ENCODE results near the gene NPAS3.

Gene NPAS3

DNA sequence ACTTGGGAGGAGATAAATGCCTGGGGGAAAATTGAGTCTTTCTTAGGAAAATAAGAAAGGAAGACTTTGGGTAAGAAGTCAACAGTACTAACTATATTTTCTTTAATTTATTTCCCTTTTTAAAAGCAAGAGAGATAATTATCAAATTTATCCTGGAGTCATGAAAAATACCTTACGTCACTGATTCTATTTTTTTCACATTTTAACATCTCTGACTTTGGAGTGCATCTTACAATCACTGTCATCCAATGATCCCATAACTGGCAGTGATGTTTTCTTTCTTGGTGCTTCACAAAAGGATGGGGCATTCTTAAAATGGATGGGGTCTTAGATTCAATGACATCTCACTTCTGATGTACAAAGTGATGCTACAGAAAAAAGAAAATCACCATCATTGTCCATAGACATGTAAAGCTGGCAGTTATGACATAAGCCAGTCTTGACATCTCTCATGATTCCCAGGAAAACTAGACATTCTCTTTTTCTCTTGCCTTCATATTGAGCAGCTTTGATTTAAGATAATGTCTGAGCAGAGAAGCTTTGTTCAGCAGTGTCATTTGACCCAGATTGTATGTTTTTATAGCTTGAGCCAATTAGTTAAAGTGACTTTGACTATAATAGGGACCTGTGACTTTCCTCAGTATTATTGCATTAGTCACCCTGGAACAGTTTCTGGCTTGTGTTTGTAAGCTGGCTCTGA is 776.0 kb downstream of the NPAS3 start (continued):
- TF ChIP-seq ZNF624 (tag by site-specific recombination; IDR thresholded peaks at IDR 0.05), result no peak
- 0 out of 2 replicates have a peak, but pooled peaks have one; percentile 14 for TF ChIP-seq OSR2 (tag by site-specific recombination; IDR thresholded peaks at IDR 0.05)
- TF ChIP-seq HOXD13 (CRISPR knock-in tag; IDR thresholded peaks at IDR 0.05; ENCODE audit: borderline replicate concordance), result peak; percentile 39; the same call in 1 of the 2 replicates
- TF ChIP-seq, protein P1, sequence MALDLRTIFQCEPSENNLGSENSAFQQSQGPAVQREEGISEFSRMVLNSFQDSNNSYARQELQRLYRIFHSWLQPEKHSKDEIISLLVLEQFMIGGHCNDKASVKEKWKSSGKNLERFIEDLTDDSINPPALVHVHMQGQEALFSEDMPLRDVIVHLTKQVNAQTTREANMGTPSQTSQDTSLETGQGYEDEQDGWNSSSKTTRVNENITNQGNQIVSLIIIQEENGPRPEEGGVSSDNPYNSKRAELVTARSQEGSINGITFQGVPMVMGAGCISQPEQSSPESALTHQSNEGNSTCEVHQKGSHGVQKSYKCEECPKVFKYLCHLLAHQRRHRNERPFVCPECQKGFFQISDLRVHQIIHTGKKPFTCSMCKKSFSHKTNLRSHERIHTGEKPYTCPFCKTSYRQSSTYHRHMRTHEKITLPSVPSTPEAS (tag by site-specific recombination; IDR thresholded peaks at IDR 0.05), result no peak
- no peak for TF ChIP-seq ZNF366 (tag by site-specific recombination; conservative IDR thresholded peaks at IDR 0.05)

DNA sequence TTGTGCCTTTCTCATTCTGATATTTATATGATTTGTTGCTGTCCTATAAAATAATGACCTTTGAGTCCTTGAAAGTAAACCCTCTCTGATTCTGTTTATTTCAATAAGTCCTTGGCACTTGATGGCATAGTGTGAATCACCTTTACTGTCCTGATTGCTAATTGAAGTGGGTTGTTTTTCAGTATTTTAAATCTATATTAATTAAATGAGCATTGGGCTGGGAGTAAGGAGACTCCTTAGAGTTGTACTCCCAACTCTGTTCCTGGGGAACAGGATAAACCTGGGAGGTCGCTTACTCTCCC is 776.5 kb downstream of the NPAS3 start:
- TF ChIP-seq WT1 (tag by site-specific recombination; IDR thresholded peaks at IDR 0.05) (peak; percentile 93), ZBTB1 (tag by site-specific recombination; IDR thresholded peaks at IDR 0.05) (no peak), ZNF335 (tag by site-specific recombination; conservative IDR thresholded peaks at IDR 0.05) (0 out of 2 replicates have a peak, but pooled peaks have one; percentile 25), ZNF621 (tag by site-specific recombination; IDR thresholded peaks at IDR 0.05) (no peak), ZNF16 (tag by site-specific recombination; IDR thresholded peaks at IDR 0.05; ENCODE audit: low read depth) (no peak)
- TF ChIP-seq, protein P2, sequence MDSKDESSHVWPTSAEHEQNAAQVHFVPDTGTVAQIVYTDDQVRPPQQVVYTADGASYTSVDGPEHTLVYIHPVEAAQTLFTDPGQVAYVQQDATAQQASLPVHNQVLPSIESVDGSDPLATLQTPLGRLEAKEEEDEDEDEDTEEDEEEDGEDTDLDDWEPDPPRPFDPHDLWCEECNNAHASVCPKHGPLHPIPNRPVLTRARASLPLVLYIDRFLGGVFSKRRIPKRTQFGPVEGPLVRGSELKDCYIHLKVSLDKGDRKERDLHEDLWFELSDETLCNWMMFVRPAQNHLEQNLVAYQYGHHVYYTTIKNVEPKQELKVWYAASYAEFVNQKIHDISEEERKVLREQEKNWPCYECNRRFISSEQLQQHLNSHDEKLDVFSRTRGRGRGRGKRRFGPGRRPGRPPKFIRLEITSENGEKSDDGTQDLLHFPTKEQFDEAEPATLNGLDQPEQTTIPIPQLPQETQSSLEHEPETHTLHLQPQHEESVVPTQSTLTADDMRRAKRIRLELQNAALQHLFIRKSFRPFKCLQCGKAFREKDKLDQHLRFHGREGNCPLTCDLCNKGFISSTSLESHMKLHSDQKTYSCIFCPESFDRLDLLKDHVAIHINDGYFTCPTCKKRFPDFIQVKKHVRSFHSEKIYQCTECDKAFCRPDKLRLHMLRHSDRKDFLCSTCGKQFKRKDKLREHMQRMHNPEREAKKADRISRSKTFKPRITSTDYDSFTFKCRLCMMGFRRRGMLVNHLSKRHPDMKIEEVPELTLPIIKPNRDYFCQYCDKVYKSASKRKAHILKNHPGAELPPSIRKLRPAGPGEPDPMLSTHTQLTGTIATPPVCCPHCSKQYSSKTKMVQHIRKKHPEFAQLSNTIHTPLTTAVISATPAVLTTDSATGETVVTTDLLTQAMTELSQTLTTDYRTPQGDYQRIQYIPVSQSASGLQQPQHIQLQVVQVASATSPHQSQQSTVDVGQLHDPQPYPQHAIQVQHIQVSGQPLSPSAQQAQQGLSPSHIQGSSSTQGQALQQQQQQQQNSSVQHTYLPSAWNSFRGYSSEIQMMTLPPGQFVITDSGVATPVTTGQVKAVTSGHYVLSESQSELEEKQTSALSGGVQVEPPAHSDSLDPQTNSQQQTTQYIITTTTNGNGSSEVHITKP (tag by site-specific recombination; IDR thresholded peaks at IDR 0.05), result no peak
- TF ChIP-seq, protein P3, sequence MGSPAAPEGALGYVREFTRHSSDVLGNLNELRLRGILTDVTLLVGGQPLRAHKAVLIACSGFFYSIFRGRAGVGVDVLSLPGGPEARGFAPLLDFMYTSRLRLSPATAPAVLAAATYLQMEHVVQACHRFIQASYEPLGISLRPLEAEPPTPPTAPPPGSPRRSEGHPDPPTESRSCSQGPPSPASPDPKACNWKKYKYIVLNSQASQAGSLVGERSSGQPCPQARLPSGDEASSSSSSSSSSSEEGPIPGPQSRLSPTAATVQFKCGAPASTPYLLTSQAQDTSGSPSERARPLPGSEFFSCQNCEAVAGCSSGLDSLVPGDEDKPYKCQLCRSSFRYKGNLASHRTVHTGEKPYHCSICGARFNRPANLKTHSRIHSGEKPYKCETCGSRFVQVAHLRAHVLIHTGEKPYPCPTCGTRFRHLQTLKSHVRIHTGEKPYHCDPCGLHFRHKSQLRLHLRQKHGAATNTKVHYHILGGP (tag by site-specific recombination; IDR thresholded peaks at IDR 0.05), result 0 out of 2 replicates have a peak, but pooled peaks have one; percentile 9
- TF ChIP-seq, protein P4, sequence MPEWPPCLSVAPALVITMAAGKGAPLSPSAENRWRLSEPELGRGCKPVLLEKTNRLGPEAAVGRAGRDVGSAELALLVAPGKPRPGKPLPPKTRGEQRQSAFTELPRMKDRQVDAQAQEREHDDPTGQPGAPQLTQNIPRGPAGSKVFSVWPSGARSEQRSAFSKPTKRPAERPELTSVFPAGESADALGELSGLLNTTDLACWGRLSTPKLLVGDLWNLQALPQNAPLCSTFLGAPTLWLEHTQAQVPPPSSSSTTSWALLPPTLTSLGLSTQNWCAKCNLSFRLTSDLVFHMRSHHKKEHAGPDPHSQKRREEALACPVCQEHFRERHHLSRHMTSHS (tag by site-specific recombination; IDR thresholded peaks at IDR 0.05), result no peak
- ChIA-PET CTCF (no interaction called here), POLR2A (no interaction called here)
- Histone ChIP-seq H3K4me3 (ENCODE audit: low read depth, low read length) (no peak overlapping the region), H3K27ac (ENCODE audit: extremely low read depth, low read depth, low read length) (no peak overlapping the region), H3K36me3 (ENCODE audit: control insufficient read depth in 2 of 2, insufficient read depth in 1 of 2, low read length in 2 of 2) (no peaks in the 10 kb centered on the region), H3K9me3 (ENCODE audit: control insufficient read depth, insufficient read depth, low read depth, low read length) (no peaks in the 10 kb centered on the region), H3K4me1 (ENCODE audit: control insufficient read depth, insufficient read depth, low read length) (no peaks in the 10 kb centered on the region)

DNA sequence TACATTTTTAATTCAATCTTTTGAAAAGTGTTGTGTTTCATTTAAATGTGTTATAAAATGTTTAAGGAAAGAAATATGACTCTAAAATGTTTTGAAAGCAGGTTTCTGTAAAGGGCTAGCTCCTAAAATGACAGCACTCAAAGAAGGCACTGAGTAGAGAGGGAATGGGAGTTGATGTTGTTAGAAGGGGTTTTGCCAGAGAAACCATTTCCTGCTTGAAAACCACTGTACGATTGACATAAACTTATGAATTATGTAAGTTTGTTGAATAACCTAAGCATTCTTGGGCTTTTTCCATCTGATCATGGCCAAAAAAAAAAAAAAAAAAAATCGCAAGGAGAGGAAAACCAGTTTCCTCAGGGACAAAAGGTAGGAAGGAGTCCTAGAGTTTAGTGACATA is 778.2 kb downstream of the NPAS3 start:
- no peak for TF ChIP-seq ZNF670 (tag by site-specific recombination; IDR thresholded peaks at IDR 0.05; ENCODE audit: low read depth)
- TF ChIP-seq, protein P5, sequence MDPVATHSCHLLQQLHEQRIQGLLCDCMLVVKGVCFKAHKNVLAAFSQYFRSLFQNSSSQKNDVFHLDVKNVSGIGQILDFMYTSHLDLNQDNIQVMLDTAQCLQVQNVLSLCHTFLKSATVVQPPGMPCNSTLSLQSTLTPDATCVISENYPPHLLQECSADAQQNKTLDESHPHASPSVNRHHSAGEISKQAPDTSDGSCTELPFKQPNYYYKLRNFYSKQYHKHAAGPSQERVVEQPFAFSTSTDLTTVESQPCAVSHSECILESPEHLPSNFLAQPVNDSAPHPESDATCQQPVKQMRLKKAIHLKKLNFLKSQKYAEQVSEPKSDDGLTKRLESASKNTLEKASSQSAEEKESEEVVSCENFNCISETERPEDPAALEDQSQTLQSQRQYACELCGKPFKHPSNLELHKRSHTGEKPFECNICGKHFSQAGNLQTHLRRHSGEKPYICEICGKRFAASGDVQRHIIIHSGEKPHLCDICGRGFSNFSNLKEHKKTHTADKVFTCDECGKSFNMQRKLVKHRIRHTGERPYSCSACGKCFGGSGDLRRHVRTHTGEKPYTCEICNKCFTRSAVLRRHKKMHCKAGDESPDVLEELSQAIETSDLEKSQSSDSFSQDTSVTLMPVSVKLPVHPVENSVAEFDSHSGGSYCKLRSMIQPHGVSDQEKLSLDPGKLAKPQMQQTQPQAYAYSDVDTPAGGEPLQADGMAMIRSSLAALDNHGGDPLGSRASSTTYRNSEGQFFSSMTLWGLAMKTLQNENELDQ (tag by site-specific recombination; IDR thresholded peaks at IDR 0.05; ENCODE audit: low read depth), result no peak
- TF ChIP-seq HOXA7 (CRISPR knock-in tag; IDR thresholded peaks at IDR 0.05; ENCODE audit: borderline replicate concordance), result no peak
- no peak for TF ChIP-seq SCRT1 (tag by site-specific recombination; IDR thresholded peaks at IDR 0.05; ENCODE audit: borderline replicate concordance)
- Histone ChIP-seq H3K36me3 (ENCODE audit: control insufficient read depth in 2 of 2, insufficient read depth in 1 of 2, low read length in 2 of 2) (no peaks in the 10 kb centered on the region), H3K9me3 (ENCODE audit: control insufficient read depth, insufficient read depth, low read depth, low read length) (no peaks in the 10 kb centered on the region), H3K4me3 (ENCODE audit: low read depth, low read length) (no peak overlapping the region), H3K4me1 (ENCODE audit: control insufficient read depth, insufficient read depth, low read length) (no peaks in the 10 kb centered on the region), H3K27ac (ENCODE audit: extremely low read depth, low read depth, low read length) (no peak overlapping the region)
- POLR2A ChIA-PET, result no interaction called here
- CTCF ChIA-PET, result interaction anchor here (1.0 kb wide), 1 partner anchor 16 kb away, joined by 5 read pairs; no protein-coding TSS in a partner anchor
